GM19023 (cell line): ENCODE data around the gene CNIH3.
"Not testable (repeated sequence)": the region's sequence is repeated elsewhere in the genome, so short reads cannot be mapped to it uniquely, and the experiment has no call there.

Source experiments
- ATAC-seq: cut with Tn5 transposase; IDR thresholded peaks from one replicate; pipeline ENCODE4 v1.9.1; 2021; ENCODE audit warnings: mild to moderate bottlenecking, moderate library complexity; ENCODE audit not compliant: unreplicated experiment

Gene CNIH3

GRCh38 chr1:224684979-224685425 is 68.9 kb downstream of the CNIH3 start:
- no peak for ATAC-seq

- ATAC-seq = not testable (repeated sequence)
Observed at GRCh38 chr1:224686140-224686539, 70.0 kb downstream of the CNIH3 start.

GRCh38 chr1:224687465-224687864 is 71.3 kb downstream of the CNIH3 start:
- no peak for ATAC-seq

DNA sequence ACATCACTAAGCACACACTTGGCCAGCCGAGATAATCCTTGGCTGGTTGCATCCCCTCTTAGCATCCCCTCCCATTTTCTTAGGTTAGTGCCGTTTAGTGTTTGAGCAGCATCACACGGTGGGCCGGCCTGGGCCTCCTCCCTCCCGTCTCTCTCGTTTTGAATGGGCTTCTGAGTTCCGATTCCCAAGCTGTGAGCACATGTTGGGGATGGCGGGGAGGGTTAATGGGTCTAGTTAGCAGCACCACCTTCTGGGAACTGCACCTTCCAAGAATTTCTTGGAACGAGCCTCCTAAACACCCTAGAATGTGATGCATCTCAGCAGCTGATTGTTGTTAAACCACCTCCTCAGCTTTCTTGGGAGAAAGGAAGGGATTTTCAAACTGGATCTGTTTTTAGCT is 73.3 kb downstream of the CNIH3 start:
- ATAC-seq = no peak

DNA sequence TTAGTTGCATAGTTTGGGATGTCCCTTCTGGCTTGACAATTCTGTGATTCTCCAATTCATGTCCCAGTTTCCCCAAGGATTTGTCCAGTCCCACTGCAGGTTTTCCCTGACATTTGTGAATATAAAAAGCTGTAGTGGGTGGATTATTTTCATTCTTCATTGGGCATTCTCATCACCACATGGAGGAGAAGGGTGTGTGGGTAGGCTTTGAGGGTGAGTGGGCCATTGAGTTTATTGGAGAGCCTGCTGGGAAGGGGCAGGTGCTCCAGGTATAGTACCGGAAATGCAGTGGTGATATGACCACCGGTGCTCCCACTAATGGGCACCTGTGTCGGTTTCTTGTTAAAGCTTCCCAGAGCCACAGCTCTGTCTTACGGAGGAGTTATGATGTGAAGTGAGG is 74.5 kb downstream of the CNIH3 start:
- no peak for ATAC-seq

- no peak for ATAC-seq
Observed at GRCh38 chr1:224691148-224691925, 75.2 kb downstream of the CNIH3 start.

GRCh38 chr1:224694969-224695368 is 78.9 kb downstream of the CNIH3 start:
- no peak for ATAC-seq

DNA sequence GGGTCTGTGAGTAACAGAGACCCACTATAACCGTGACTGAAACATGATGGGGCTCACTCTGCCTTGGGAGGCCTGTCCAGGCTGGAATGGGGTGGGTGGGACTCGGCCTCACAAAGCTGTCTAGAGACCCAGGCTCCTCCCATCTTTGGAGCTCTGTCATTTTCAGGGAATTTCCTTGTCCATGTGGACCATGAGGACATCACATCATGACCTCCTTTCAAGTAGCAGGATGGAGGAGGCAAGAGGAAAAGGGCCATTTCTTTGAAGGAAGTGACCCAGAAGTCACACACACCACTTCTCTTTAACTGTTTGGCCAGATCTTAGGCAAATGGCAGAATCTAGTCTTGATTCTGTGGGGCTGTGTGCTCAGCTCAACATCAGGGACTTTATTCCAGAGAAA is 79.9 kb downstream of the CNIH3 start:
- no peak for ATAC-seq

DNA sequence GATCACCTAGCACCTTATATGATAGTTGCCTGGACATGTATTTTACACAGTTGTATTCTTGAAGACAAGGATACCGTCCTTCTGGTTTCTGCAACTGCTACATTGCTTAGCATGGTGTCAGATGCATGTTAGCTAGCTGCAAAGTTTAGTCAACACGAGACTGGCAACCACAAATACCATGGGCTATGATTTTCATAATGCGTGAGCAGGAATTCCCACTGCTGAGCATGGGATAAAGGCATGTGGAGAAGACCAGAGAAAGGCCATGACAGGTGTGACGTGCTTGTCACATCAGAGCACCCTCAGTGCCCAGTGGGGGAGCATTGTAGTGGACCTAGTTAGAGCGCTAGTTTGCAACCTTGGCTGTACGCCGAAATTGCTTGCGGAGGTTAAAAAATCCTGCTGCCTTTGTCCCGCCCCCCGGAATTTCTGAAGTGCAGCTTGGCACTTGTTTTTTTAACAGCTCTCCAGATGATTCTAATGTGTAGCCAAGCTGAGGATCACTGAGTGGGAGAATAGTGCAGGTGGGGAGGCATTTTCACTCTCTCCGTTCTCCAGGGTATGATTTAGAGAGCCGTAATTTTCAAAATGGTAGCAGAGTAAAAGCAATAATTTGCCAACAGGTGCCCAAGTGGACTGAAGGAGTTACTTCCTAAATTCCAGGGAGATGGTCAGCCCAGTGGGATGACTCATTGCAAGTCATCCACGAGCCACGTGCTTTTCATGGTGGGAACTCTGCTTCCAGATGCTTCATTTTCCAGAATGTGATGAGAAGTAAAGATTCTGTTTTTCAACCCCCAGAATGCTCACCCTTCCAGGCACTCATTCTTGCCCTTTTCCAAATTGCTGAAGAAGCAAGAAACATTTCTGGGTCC is 81.0 kb downstream of the CNIH3 start:
- no peak for ATAC-seq

GRCh38 chr1:224698015-224698451 is 81.9 kb downstream of the CNIH3 start:
- no peak for ATAC-seq

GRCh38 chr1:224700918-224701531 is 84.9 kb downstream of the CNIH3 start:
- no peak for ATAC-seq

DNA sequence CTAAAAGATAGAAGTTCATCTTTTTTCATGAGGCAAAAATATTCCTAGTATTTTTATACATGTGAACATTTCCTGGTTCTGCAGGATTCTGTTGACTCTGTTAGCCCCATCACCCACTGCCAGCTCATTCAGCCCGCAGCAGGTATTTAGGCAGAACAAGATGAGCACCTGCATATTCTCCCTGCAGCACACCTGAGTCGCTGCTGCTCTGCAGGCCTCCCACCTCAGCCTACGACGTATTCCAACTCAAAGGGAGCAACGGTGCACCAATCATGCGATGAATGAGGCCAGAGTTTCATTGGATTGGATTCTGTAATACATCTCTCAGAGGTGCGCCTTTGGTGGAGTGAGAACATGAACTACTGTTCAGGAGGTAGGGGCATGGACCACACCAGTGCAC is 87.6 kb downstream of the CNIH3 start:
- ATAC-seq = no peak

- no peak for ATAC-seq
Observed at GRCh38 chr1:224704107-224704735, 88.1 kb downstream of the CNIH3 start.

DNA sequence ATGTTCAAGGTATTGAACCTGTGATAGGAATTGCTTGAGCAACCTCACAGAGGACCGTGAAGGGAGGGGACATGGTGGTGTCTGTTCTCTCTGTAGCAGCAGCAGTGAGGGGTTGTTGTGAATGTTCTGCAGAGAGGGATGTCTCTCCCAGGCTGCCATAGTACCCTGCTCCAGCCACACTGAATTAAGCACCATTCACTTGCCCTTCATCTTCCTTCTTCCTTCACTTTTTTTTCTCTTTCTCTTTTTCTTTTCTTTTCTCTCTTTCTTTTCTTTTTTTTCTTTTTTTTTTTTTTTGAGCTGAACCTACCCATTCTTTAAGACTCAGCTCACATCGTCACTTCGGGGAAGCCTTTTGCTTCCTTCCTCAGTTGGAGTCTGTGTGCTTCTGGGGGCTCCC is 89.5 kb downstream of the CNIH3 start:
- no peak for ATAC-seq

- no peak for ATAC-seq
Observed at GRCh38 chr1:224707843-224708725, 92.0 kb downstream of the CNIH3 start.

- no peak for ATAC-seq
Observed at GRCh38 chr1:224710196-224710595, 94.1 kb downstream of the CNIH3 start.

DNA sequence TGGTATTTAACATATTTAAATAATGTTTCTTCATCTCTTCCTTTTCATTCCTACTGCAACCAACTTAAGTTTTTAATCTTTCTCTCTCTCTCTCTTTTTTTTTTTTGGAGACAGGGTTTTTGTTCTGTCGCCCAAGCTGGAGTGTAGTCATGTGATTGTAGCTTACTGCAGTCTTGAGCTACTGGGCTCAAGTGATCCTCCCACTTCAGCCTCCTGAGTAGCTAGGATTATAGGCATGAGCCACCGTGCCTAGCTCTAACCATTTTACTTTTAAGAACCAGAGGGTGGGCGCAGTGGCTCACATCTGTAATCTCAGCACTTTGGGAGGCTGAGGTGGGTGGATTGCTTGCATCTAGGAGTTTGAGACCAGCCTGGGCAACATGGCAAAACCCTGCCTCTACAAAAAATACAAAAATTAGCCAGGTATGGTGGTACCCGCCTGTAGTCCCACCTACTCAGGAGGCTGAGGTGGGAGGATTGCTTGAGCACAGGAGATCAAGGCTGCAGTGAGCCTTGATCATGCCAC is 95.2 kb downstream of the CNIH3 start:
- ATAC-seq = not testable (repeated sequence)

GRCh38 chr1:224711876-224712275 is 95.8 kb downstream of the CNIH3 start:
- ATAC-seq = no peak

- no peak for ATAC-seq
Observed at GRCh38 chr1:224713228-224713627, 97.1 kb downstream of the CNIH3 start.

GRCh38 chr1:224714553-224714952 is 98.4 kb downstream of the CNIH3 start:
- no peak for ATAC-seq
